ENCODE measurements around the gene NAP1L4.
A peak's percentile ranks its signal among the peaks of the same experiment; 100 is the strongest.

The NAP1L4 gene, protein sequence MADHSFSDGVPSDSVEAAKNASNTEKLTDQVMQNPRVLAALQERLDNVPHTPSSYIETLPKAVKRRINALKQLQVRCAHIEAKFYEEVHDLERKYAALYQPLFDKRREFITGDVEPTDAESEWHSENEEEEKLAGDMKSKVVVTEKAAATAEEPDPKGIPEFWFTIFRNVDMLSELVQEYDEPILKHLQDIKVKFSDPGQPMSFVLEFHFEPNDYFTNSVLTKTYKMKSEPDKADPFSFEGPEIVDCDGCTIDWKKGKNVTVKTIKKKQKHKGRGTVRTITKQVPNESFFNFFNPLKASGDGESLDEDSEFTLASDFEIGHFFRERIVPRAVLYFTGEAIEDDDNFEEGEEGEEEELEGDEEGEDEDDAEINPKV
- 170 to 360 (median 240) reads per million in 9 experiments for total RNA-seq

DNA sequence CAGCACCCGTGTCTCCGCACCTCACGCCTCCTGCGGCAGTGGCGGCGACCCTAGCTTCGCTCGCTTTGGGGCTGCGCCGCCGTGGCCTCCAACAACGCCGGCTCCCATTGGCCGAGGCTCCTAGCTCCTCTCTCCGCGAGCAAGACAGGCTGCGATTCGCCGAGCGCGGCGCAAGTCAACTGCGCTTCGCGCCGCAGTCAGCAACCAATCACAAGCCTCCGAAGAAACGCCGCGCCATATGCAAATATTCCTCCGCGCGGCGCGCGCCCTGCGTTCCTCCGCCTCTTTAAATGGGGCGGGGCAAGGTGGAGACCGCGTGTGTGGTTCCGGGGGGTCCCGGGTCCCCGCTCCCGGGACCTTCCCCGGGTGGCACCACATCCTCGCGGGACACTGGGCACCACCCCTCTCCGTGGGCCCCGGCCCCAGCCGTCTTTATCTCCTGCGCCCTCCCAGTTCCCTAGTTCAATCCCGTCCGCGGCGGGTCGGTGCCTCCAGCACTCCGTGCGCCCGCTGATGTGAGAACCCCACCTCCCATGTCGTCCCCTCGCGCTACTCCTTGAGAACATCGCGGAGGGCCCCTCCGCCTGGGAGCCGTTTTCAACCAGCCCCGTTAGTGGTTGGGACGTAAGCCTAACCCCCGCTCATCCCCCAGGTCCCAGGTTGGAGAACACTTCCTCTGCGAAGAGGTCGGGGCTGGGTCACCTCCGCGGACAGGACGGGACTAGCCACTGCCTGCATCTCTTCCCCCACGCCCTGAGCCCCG, at the start of gene NAP1L4:
NAP1L4 (minus strand) TSS at position 96 of the 763 bp plus-strand sequence. CDS start 13,109 bp downstream, outside the sequence.
- Mint-ChIP-seq H3K9me3 (no peaks in the 10 kb centered on the region), H3K4me3 (peak within 1 kb of the TSS; percentile 94 to 98), H3K27ac (peak within 1 kb of the TSS; percentile 94 to 98), H3K27me3 (no peaks in the 10 kb centered on the region), H3K36me3 (ENCODE audit: insufficient read depth) (peaks cover 25% of the 10 kb centered on the region), H3K4me1 (ENCODE audit: low read depth in 2 of 2) (peaks cover 30 to 41% of the 10 kb centered on the region in 2 donors)
- peak; percentile 92 to 94 (median 93) for DNase-seq
- ATAC-seq (replicated peaks) = peak; percentile 87

DNA sequence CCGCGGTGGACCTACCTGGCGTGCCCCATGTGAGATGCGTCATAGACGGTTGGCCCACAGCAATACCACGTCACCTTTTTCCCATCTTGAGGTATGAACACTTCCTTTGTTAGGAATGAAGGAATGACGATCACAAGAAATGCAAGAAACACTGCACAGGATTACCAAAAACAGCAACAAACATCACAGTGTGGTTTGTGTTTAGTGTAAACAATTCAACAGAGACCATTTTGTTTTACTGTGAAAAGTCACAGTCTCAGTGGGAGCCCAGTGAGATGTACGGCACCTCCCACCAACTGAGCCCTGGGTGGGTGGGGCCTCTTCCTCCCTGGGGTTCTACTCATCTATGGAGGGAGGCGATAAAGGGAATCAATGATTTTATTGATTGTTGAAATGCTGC, 48.8 kb upstream of the NAP1L4 start:
- Mint-ChIP-seq H3K27me3 (no peaks in the 10 kb centered on the region), H3K36me3 (ENCODE audit: insufficient read depth) (peaks cover 51% of the 10 kb centered on the region), H3K27ac (peak overlapping the region in 1 of 2 donors; percentile 32), H3K4me1 (ENCODE audit: low read depth in 2 of 2) (peaks cover 17 to 33% of the 10 kb centered on the region in 2 donors), H3K9me3 (no peaks in the 10 kb centered on the region), H3K4me3 (no peak overlapping the region)
- ATAC-seq (replicated peaks) = no peak
- DNase-seq = no peak

DNA sequence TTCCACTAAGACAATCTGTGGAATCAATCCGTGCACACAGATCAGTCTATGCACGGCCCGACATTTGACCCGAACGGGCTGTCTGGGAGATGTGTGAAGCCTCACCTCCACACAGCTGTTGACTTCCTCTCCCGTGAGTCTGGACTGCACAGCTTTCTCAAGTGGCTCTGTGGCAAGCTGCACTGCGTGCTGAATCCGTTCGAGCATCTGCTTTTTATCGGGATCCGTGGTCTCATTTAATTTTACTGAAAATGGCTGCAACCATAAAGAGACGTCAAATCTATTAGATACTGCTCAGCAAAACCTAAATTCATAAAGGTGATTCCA, 45.8 kb upstream of the NAP1L4 start:
- Mint-ChIP-seq H3K36me3 (ENCODE audit: insufficient read depth) (peaks cover 64% of the 10 kb centered on the region), H3K9me3 (no peaks in the 10 kb centered on the region), H3K27me3 (no peaks in the 10 kb centered on the region), H3K27ac (peak overlapping the region in 1 of 2 donors; percentile 66), H3K4me3 (no peak overlapping the region), H3K4me1 (ENCODE audit: low read depth in 2 of 2) (peaks cover 14 to 20% of the 10 kb centered on the region in 2 donors)
- DNase-seq = no peak
- ATAC-seq (replicated peaks) = no peak

DNA sequence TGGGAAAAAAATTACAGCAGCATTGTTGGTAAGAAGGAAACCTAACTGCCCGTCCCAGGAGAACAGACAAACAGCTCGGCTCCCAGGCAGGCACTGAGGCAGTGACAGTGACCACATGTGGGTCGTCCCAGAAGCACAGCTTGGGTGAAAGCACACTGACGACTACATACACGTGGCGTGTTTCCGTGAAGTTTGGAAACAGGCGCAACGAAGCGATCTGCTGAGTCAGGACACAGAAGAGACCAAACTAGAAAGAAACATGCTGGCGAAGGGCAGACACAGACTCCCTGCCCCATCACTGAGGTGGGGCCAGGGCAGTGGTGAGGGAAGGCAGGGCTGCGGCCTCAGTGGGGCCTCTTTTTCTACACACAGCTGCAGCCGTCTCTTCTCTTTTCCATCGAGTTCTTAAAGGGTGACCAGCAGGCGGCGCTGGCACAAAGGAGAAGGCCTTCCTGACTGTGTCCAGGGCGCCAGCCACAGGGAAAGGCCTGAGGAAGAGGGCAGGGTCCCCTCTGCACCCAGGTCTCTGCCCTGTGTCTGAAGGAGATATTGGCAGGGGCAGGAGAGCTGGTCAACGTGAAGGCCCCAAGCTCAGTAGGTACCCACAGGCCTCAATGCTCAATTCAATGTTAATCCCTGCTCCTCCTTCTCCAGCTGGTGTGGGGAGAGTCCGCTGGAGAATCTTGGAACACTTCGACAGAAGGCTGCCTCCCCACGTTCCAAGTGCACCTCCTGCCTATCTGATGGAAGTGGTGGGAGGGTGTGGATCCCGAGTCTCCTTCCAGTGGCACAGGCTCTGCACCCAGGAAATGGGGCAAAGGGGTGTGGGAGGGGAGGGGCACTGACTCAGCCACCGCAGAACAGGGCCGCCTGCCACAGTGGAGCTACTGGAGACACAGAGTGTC, 45.2 kb upstream of the NAP1L4 start:
- Mint-ChIP-seq H3K4me3 (peak overlapping the region in 1 of 2 donors; percentile 19), H3K4me1 (ENCODE audit: low read depth in 2 of 2) (peaks cover 18 to 20% of the 10 kb centered on the region in 2 donors), H3K9me3 (no peaks in the 10 kb centered on the region), H3K27ac (peak overlapping the region; percentile 44 to 66), H3K36me3 (ENCODE audit: insufficient read depth) (peaks cover 67% of the 10 kb centered on the region), H3K27me3 (no peaks in the 10 kb centered on the region)
- ATAC-seq (replicated peaks) = peak; percentile 89
- peak in 2 of 3 experiments; percentile 38 to 40 for DNase-seq

DNA sequence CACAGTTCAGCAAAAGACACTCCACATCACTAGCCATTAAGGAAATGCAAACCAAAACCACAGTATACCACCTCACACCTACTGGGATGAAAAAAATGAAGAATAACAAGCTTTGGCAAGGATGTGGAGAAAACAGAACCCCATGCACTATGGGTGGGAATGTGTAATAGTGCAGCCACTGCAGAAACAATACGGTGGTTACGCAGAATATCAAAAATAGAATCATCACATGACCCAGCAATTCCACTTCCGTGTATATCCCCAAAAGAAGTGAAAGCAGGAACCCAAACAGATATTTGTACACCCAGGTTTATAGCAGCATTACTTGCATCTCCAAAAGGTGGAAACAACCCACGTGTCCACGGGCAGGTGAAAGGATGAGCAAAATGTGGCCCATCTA, 44.3 kb upstream of the NAP1L4 start:
- Mint-ChIP-seq H3K4me3 (no peak overlapping the region), H3K36me3 (ENCODE audit: insufficient read depth) (peaks cover 70% of the 10 kb centered on the region), H3K9me3 (no peaks in the 10 kb centered on the region), H3K27ac (peak overlapping the region in 1 of 2 donors; percentile 66), H3K27me3 (no peaks in the 10 kb centered on the region), H3K4me1 (ENCODE audit: low read depth in 2 of 2) (peaks cover 22% of the 10 kb centered on the region in 2 donors)
- no peak for DNase-seq
- no peak for ATAC-seq (replicated peaks)

DNA sequence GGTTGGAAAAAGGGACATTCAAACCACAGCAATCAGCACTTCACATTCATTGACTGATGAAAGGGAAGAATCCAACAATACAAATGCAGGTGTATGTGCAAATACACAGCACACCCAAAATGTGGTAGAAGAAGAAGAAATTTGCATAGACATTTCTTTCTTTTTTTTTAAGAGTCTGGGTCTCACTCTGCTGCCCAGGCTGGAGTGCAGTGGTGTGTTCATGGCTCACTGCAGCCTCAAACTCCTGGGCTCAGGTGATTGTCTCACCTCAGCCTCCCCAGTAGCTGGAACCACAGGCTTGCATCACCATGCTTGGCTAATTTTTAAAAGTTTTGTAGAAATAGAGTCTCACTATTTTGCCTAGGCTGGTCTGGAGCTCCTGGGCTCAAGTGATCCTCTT, 43.2 kb upstream of the NAP1L4 start:
- peaks cover 22 to 26% of the 10 kb centered on the region in 2 donors for H3K4me1 Mint-ChIP-seq (ENCODE audit: low read depth in 2 of 2)
- ATAC-seq (replicated peaks) (no peak), DNase-seq (no peak)
- peaks cover 69% of the 10 kb centered on the region for H3K36me3 Mint-ChIP-seq (ENCODE audit: insufficient read depth)
- peak overlapping the region in 1 of 2 donors; percentile 42 for H3K27ac Mint-ChIP-seq
- H3K4me3 Mint-ChIP-seq = no peak overlapping the region
- no peaks in the 10 kb centered on the region for H3K9me3 Mint-ChIP-seq
- H3K27me3 Mint-ChIP-seq = no peaks in the 10 kb centered on the region

DNA sequence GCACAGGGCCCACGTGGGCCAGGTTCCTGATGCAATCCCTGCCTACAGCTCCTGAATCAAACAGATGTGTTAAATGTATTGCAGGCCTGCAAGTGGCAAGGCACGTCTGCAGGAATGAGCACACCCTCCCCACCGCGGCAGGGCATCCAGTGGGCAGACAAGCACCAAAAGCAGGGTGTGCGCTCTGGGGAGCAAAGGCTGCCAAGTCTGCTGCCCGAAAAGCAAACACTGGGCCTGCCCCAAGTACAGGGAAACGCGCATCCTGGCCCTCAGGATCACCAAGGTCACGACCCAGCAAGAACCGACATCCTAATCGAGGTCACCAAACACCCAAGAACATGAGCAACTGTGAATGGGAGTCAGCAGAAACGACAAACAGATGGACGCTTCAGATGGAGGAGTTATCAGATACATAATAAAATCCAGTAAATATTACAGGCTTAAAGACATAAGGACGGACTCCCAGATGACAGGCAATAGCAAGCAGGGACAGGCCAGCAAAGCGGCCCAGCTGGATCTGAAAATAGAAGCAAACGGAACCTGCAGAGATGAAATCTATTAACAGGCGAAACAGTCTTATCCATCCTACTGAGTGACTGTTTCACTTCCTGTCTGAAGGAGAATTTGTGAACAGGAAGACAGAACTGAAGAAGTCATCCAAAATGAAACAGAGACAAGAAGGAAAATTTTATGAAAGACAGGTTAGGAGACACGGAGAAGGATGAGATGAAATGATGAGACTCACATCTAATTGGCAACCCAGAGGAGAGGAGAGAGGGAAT, 38.4 kb upstream of the NAP1L4 start:
- Mint-ChIP-seq H3K36me3 (ENCODE audit: insufficient read depth) (peaks cover 52% of the 10 kb centered on the region), H3K27ac (peak overlapping the region; percentile 57 to 59), H3K27me3 (no peaks in the 10 kb centered on the region), H3K9me3 (no peaks in the 10 kb centered on the region), H3K4me1 (ENCODE audit: low read depth in 2 of 2) (peaks cover 3 to 12% of the 10 kb centered on the region in 2 donors), H3K4me3 (no peak overlapping the region)
- no peak for ATAC-seq (replicated peaks)
- no peak for DNase-seq

DNA sequence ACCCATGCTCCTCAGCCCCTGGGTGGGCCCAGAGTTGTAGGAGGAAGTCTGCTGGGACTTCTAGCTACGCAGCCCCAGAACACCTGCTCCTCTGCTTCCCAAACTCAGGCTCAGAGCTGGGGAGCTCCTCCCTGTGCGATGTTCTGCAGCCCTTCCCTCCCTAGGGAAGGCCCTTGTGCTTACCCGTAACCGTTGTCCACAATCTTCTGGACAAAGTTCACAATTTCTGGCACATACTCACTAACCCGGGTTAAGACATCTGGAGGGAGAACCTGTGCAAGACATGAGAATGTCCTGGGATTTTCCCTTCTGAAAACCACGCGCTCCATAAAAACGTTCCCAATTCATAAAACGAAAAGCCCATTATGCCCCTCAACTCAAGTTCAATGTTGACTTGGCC, 36.7 kb upstream of the NAP1L4 start:
- Mint-ChIP-seq H3K27me3 (no peaks in the 10 kb centered on the region), H3K4me3 (no peak overlapping the region), H3K27ac (peak overlapping the region in 1 of 2 donors; percentile 32)

DNA sequence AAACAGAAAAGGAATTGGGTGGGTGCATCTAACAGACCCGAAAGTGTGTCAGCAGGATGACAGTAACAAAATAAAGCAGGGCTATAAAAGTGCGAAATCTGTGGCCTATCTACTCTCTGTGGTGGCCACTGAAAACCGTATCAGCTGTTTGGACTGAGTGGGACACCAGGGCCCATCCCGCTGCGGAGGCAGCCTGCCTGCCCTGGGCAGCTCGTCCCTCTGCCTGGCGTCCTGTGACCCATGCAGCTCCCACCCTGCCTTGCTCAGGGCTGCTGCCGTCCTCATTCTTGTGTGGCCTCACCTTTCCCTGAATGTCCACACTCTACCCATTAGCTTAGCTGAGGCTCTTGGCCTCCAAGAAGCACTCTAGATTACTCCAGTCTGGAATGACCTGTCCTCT, 34.7 kb upstream of the NAP1L4 start:
- Mint-ChIP-seq H3K9me3 (no peaks in the 10 kb centered on the region), H3K27me3 (no peaks in the 10 kb centered on the region)

More for the DNA sequence above, 36.7 kb upstream of the NAP1L4 start:
- DNase-seq (no peak), ATAC-seq (replicated peaks) (no peak)
- H3K36me3 Mint-ChIP-seq (ENCODE audit: insufficient read depth) = peaks cover 45% of the 10 kb centered on the region
- no peaks in the 10 kb centered on the region for H3K9me3 Mint-ChIP-seq
- H3K4me1 Mint-ChIP-seq (ENCODE audit: low read depth in 2 of 2) = peaks cover 1 to 13% of the 10 kb centered on the region in 2 donors

DNA sequence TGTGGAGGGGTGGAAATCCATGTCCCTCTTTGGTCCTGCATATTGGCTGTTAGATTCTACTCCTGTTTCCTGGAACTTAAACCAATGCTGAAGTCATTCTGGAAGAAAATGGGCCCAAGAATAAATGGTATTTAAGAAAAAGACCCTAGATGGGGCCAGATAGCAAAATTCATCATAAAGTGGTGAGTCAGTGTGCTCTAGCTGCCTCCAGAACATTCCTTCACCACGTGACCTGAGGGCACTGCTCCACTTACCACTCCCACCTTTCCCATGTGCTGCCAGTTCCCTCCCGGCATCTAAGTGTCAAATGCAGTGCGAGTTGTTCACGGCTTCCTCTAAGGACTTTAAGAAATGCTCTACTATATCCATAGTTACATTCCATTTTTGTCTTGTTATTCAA, 30.9 kb upstream of the NAP1L4 start:
- Mint-ChIP-seq H3K9me3 (no peaks in the 10 kb centered on the region), H3K36me3 (ENCODE audit: insufficient read depth) (peaks cover 42% of the 10 kb centered on the region), H3K27me3 (no peaks in the 10 kb centered on the region), H3K4me1 (ENCODE audit: low read depth in 2 of 2) (peaks cover 10 to 12% of the 10 kb centered on the region in 2 donors), H3K4me3 (no peak overlapping the region), H3K27ac (peak overlapping the region; percentile 21 to 26)
- ATAC-seq (replicated peaks) (no peak), DNase-seq (no peak)

More for the DNA sequence above, 34.7 kb upstream of the NAP1L4 start:
- no peak for DNase-seq
- Mint-ChIP-seq H3K4me3 (no peak overlapping the region), H3K36me3 (ENCODE audit: insufficient read depth) (peaks cover 42% of the 10 kb centered on the region), H3K27ac (no peak overlapping the region), H3K4me1 (ENCODE audit: low read depth in 2 of 2) (peaks cover 5 to 16% of the 10 kb centered on the region in 2 donors)
- no peak for ATAC-seq (replicated peaks)

DNA sequence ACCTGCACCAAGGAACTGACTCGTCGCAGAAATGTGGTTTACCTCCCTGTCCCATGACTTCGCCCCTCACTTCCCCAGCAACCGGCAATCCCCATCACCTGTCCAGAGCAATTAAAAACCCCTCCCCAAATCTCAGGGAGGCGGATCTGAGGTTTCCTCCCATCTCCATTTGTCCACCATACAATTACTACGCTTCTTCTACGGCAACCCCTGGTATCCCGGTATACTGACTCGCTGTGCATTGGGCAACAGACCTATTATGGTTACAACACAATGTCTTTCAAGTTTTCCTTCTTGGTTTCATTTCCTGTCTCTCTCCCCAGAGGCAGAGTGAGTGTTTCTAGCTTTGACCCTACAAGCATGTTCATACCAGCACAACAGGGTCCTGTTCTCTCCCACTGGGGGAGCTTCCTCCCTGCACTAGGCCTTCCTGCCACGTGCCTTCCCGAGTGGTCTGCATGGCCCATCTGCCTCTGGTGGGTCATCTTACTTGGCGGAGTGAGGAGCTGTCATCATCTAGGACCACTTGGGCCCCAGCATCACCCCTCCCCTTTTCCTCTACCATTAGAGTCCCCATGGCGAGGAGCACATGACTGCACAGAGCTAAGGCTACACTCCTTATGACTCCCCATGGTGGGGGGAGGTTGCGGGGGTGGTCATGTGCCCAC, 30.3 kb upstream of the NAP1L4 start:
- no peak for DNase-seq
- H3K4me1 Mint-ChIP-seq (ENCODE audit: low read depth in 2 of 2) = peaks cover 10 to 12% of the 10 kb centered on the region in 2 donors
- H3K36me3 Mint-ChIP-seq (ENCODE audit: insufficient read depth) = peaks cover 47% of the 10 kb centered on the region
- no peak for ATAC-seq (replicated peaks)
- H3K27ac Mint-ChIP-seq = peak overlapping the region; percentile 21 to 26
- no peak overlapping the region for H3K4me3 Mint-ChIP-seq
- H3K9me3 Mint-ChIP-seq = no peaks in the 10 kb centered on the region
- H3K27me3 Mint-ChIP-seq = no peaks in the 10 kb centered on the region

DNA sequence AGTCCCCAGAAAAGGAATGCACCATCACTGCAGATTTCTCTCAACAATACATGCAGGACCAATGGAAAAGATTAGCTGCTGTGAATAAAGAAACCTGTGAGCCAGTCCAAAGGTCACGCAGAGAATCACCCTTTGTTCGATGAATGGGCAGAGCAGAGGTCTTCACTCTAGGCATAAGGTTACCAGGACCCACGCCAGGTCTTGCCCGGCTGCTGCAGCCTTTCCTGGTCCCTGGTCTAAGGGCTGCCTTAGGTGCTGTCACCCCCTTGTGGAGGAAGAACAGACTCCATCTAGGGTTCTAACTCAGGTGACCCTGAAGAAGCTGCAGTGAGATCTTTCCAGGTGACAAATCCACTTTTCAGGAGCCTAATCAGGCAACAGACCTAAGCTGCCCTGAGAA, 29.0 kb upstream of the NAP1L4 start:
- no peak overlapping the region for H3K27ac Mint-ChIP-seq
- no peak overlapping the region for H3K4me3 Mint-ChIP-seq
- ATAC-seq (replicated peaks) = peak; percentile 62
- DNase-seq = peak; percentile 16 to 20 (median 16)
- no peaks in the 10 kb centered on the region for H3K27me3 Mint-ChIP-seq
- H3K9me3 Mint-ChIP-seq = no peaks in the 10 kb centered on the region
- H3K4me1 Mint-ChIP-seq (ENCODE audit: low read depth in 2 of 2) = peaks cover 10 to 12% of the 10 kb centered on the region in 2 donors
- peaks cover 55% of the 10 kb centered on the region for H3K36me3 Mint-ChIP-seq (ENCODE audit: insufficient read depth)
